Neural crest cell (in vitro differentiated cells): Measurements from ENCODE around the gene POC5. TPM values are rescaled to one million over a fixed set of nuclear protein-coding genes. Genes with fewer than 3 reads are reported as not detected.

ENCODE experiments used
- DNase-seq: peaks from one replicate; pipeline ENCODE4 v3.0.0; 2021; ENCODE audit warnings: low read depth, mixed read lengths, low spot score
- H3K27ac Mint-ChIP-seq: one replicate; pipeline ENCODE4 v1.8.0; 2021; ENCODE audit warnings: mild to moderate bottlenecking, mixed read lengths; ENCODE audit not compliant: unreplicated experiment
- H3K27me3 Mint-ChIP-seq: 2 replicates; pipeline ENCODE4 v1.8.0; 2021; ENCODE audit warnings: low read depth, mild to moderate bottlenecking, mixed read lengths
- H3K36me3 Mint-ChIP-seq: 2 replicates; pipeline ENCODE4 v1.8.0; 2021; ENCODE audit warnings: low read depth, mild to moderate bottlenecking, mixed read lengths
- H3K4me1 Mint-ChIP-seq: 2 replicates; pipeline ENCODE4 v1.8.0; 2021; ENCODE audit warnings: mixed read lengths
- H3K4me3 Mint-ChIP-seq: one replicate; pipeline ENCODE4 v1.8.0; 2021; ENCODE audit warnings: mild to moderate bottlenecking, mixed read lengths
- H3K9me3 Mint-ChIP-seq: 2 replicates; pipeline ENCODE4 v1.8.0; 2021; ENCODE audit warnings: mixed read lengths
- CTCF ChIP-seq: fragments of 200-600 bp; sonication (generic); conservative IDR thresholded peaks from 2 replicates; pipeline ENCODE4 v1.5.0; 2021; ENCODE audit warnings: antibody characterized with exemption, mild to moderate bottlenecking
- long read RNA-seq: library from polyadenylated mRNA; unstranded; transcript quantifications from one replicate; pipeline ENCODE4 v2.0.0, GENCODE V29; 2020
- total RNA-seq: library from RNA; stranded (reverse); gene quantifications from 2 replicates; pipeline ENCODE4 v1.2.1, GENCODE V29; 2021

The POC5 gene
- 15.7 and 17.8 TPM in 2 replicates for total RNA-seq
- long read RNA-seq, transcript POC5-202 (12 exons, 2,229 nt) = major isoform, 13 of 30 reads
- long read RNA-seq, partial matches to known transcripts = 1 of 30 reads
- long read RNA-seq, other reads (novel, unspliced or antisense) = 15 of 30 reads

- no peaks in the 10 kb centered on the region for H3K36me3 Mint-ChIP-seq
- H3K4me3 Mint-ChIP-seq = peak within 1 kb of the TSS; percentile 100
- H3K27ac Mint-ChIP-seq = peak within 1 kb of the TSS; percentile 97
- DNase-seq = peak; percentile 96
- H3K27me3 Mint-ChIP-seq = peaks cover 27% of the 10 kb centered on the region
- TF ChIP-seq CTCF = no peak
- H3K4me1 Mint-ChIP-seq = peaks cover 27% of the 10 kb centered on the region
- no peaks in the 10 kb centered on the region for H3K9me3 Mint-ChIP-seq
Measured at GRCh38 chr5:75717082-75717922, at the start of gene POC5. Gene POC5 (minus strand): TSS chr5:75717437. CDS start chr5:75712937, 4,500 bp downstream.

- Mint-ChIP-seq H3K9me3 (no peaks in the 10 kb centered on the region), H3K27me3 (peaks cover 43% of the 10 kb centered on the region), H3K27ac (no peak overlapping the region), H3K4me1 (peaks cover 6% of the 10 kb centered on the region), H3K36me3 (no peaks in the 10 kb centered on the region), H3K4me3 (no peak overlapping the region)
- TF ChIP-seq CTCF = no peak
- no peak for DNase-seq
Measured at GRCh38 chr5:75758116-75758515, 40.9 kb upstream of the POC5 start.

GRCh38 chr5:75756981-75757380 lies 39.7 kb upstream of the POC5 start:
- no peaks in the 10 kb centered on the region for H3K9me3 Mint-ChIP-seq
- DNase-seq = no peak
- H3K4me1 Mint-ChIP-seq = peaks cover 6% of the 10 kb centered on the region
- H3K27me3 Mint-ChIP-seq = peaks cover 44% of the 10 kb centered on the region
- H3K27ac Mint-ChIP-seq = no peak overlapping the region
- no peak for TF ChIP-seq CTCF
- H3K36me3 Mint-ChIP-seq = no peaks in the 10 kb centered on the region
- H3K4me3 Mint-ChIP-seq = no peak overlapping the region

- H3K4me3 Mint-ChIP-seq = no peak overlapping the region
- H3K9me3 Mint-ChIP-seq = no peaks in the 10 kb centered on the region
- DNase-seq = no peak
- no peaks in the 10 kb centered on the region for H3K36me3 Mint-ChIP-seq
- TF ChIP-seq CTCF = no peak
- peaks cover 52% of the 10 kb centered on the region for H3K27me3 Mint-ChIP-seq
- H3K4me1 Mint-ChIP-seq = peaks cover 6% of the 10 kb centered on the region
- H3K27ac Mint-ChIP-seq = no peak overlapping the region
Measured at GRCh38 chr5:75756211-75756610, 39.0 kb upstream of the POC5 start.

- Mint-ChIP-seq H3K4me1 (peaks cover 6% of the 10 kb centered on the region), H3K27ac (no peak overlapping the region)
- no peak for TF ChIP-seq CTCF
Measured at GRCh38 chr5:75753182-75753581, 35.9 kb upstream of the POC5 start.

More at GRCh38 chr5:75753182-75753581, 35.9 kb upstream of the POC5 start:
- Mint-ChIP-seq H3K4me3 (no peak overlapping the region), H3K27me3 (peaks cover 54% of the 10 kb centered on the region), H3K36me3 (no peaks in the 10 kb centered on the region), H3K9me3 (no peaks in the 10 kb centered on the region)
- no peak for DNase-seq
